Left kidney (tissue), 2 donors: ENCODE measurements around the gene FUT8. TPM values are rescaled to one million over a fixed set of nuclear protein-coding genes. Genes with fewer than 3 reads are reported as not detected.

ENCODE experiments used
- DNase-seq: peaks from one replicate; pipeline ENCODE4 v3.0.0-alpha.2; 2013
- polyA plus RNA-seq: library from polyadenylated mRNA; unstranded; fragments of 120-200 nt; gene quantifications from one replicate; pipeline ENCODE4 v1.2.1, GENCODE V29; 2013; ENCODE audit not compliant: insufficient read length

Gene FUT8
- polyA plus RNA-seq, 1 donor: 18.4 TPM

DNA sequence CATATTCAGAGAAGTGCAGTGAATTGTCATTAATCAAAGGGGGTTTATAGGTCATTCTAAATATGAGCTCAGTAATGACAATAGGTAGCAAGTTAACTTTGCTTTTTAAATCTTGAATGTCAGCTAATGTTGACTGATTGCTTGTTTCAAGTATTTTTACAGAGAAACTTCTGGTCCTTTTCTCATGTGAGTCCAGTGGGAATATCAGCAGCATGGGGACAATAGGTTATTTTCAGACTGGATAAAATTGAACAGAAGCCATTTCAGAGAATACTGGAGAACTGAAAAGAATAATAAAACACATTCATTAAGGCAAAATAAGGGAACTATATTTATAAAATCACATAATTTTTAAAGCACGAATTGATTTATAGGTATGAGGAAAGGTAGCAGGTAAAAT lies 78.7 kb downstream of the FUT8 start:
- no peak for DNase-seq

DNA sequence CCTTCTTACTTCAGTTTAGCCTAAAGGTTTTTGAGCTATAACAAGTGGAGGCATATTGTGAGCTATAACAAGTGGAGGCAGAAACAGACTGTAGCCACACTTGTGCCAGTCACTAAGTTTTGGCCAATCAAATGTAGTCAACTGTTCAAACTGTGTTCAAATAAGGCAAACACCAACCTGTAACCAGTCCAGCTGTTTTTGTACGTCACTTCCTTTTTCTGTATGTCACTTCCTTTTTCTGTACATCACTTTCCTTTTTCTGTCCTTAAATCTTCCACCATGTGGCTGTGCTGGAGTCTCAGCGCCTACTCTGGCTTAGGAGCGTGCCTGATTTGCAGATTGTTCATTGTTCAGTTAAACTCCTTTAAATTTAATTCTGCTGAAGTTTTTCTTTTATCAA lies 79.7 kb downstream of the FUT8 start:
- DNase-seq: no peak

- DNase-seq: no peak
Measured at GRCh38 chr14:65495196-65495595, 82.7 kb downstream of the FUT8 start.

DNA sequence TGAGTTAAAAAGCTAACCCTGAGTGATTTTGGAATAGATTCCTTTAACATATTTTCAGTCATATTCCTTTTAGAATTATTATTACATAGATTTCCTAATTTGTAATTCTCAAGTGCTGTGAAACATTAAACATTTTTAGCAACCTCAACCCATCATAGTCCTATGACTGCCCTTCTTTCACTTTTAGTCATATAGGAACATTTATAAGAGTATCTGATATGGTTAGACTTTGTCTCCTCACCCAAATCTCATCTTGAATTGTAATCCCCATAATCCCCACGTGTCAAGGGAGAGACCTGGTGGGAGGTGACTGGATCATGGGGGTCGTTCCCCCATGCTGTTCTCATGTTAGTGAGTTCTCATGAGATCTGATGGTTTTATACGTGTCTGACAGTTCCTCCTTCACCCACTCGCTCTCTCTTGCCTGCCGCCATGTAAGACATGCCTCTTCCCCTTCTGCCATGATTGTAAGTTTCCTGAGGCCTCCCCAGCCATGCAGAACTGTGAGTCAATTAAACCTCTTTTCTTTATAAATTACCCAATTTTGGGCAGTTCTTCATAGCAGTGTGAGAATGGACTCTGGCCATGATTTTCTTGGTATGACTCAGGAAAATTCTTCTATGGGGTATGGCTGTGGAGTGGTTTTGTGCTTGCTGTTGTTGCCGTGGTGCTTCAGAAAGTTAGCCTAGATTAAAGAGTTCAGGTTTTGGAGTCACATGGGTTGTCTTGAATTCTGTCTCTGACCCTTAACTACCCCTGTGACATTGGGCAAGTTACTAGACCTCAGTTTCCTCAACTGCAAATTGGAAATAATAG lies 83.9 kb downstream of the FUT8 start:
- DNase-seq: no peak

DNA sequence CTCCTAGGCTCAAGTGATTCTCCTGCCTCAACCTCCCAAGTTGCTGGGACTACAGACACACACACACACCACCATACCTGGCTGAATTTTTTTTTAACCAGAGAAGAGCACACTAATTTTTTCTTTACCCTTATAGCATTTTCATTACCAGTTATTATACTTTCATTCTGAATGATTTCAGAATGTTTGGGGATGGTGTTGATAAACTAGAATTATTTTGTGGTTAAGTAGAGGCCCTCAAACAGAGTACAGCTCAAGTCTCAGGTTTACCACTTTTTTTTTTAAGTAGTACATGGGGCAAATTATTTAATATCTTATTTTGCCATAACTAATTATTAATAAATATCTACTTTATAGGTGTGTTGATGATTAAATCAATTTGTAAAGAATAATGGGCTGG lies 86.6 kb downstream of the FUT8 start:
- DNase-seq: no peak

- no peak for DNase-seq
Measured at GRCh38 chr14:65500075-65500474, 87.5 kb downstream of the FUT8 start.

GRCh38 chr14:65501328-65501727 lies 88.8 kb downstream of the FUT8 start:
- no peak for DNase-seq

DNA sequence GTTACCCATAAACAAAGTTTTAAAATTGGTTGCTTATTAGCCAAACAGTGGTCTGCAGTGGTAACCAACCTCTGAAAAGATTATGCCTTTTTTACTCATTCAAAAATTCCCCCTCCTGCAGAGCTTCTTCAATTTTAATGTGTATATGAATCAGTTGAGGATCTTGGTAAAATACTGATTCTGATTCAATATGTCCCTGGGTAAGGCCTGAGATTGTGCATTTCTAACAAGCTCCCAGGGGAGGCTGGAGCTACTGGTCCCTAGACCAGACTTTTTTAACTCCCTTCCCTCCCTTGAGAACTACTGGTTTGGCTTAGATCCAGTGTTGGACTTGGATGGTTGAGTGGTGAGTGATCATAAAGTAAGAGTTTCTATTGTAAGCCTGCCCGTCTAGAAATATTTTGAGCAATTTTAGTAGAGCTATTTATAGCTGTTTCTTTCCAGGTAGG lies 90.2 kb downstream of the FUT8 start:
- no peak for DNase-seq

DNA sequence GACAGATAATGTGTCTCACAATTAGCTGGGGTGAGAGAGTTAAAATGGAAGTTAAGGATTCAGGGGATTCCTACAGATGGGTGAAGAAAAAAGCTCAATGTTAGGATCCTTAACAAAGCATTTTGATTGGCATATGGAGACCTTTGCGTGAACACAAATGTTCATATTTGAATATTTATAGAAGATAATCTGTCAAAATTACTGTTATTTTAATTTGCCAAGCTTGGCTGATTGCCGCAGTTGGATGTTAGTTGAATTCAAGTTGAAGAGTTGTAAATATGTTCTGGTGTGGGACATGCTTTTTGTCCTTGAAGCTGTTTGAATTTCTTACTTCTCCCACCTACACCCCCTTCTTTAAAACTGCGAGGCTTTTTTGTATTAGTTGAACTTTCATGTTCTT lies 91.2 kb downstream of the FUT8 start:
- no peak for DNase-seq

- no peak for DNase-seq
Measured at GRCh38 chr14:65506801-65507200, 94.3 kb downstream of the FUT8 start.

GRCh38 chr14:65509842-65510241 lies 97.3 kb downstream of the FUT8 start:
- DNase-seq: no peak

DNA sequence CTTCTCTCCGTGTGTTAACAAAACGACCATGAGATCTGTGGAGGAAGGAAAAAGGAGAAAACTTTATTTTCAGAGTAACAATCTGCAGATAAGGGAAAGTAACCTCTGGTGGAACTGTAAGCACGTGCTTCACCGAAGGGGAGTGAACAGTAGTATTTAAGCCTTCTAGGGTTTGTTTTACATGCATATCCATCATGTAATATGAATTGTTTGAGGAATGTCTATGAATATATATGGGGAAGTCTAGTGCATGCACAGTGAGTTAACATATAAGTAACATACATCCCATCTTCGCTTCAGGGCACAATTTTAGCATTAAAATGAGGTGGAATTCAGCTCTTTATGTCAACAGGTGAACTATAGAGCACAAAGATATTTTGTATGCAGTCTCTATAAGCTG lies 101.1 kb downstream of the FUT8 start:
- DNase-seq: no peak

DNA sequence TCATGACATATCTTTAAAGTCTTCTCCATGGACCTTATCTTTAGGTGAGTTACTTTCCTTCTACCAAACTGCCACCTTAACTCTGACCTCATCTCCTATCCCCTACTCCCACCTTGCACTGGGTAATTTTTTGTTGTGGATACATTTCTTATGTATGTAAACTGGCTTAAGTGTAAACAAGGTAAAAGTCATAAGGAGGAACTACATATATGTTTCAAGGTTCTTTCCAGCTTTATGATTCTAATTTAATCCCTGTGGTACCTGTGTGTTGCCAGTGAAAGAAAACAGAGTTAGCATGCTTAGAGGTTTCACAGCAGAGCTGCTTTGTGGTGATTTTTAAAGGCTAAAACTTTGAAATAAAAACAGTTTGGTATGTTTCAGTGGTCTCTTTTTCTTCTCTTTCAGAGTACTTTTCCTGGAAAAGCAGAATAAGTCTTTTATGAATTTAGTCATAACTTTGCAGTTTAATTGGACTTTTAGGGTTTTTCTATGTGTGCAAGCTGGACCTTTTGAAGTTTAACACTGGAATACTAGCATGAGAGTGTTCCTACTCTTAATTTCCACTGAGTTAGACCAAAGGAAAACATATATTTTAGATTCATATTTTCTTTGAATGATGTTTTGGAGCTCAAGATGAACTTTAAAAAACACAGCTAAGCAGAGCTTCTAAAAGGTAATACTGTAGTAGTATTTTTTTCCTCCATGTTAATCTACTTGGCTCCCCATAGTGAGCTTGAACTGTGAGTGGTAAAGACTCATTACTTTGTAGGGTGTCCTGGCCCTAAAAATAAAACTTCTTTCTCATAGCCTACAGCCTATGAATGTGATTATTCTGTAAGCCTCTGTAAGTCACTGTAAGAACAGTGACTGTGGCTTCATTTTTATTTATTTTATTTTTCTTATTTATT lies 105.4 kb downstream of the FUT8 start:
- no peak for DNase-seq

- DNase-seq: no peak
Measured at GRCh38 chr14:65528069-65528468, 115.5 kb downstream of the FUT8 start.

GRCh38 chr14:65531148-65531547 lies 118.6 kb downstream of the FUT8 start:
- no peak for DNase-seq

GRCh38 chr14:65533736-65534404 lies 121.3 kb downstream of the FUT8 start:
- no peak for DNase-seq

- no peak for DNase-seq
Measured at GRCh38 chr14:65536781-65537423, 124.4 kb downstream of the FUT8 start.

DNA sequence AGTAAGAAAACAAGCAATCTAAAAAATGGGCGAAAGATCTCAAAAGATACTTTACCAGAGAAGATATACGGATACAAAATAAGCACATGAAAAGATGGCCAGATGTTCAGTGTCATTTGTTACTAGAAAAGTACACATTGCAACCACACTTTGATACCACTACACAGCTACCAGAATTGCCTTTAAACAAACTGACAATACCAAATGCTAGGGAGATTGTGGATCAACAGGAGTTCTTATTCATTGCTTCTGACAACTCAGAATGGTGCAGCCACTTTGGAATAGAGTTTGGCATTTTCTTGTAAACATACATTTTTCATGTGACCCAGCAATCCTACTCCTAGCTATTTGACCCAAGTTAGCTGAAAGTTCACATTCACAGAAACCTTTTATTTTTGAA lies 136.3 kb downstream of the FUT8 start:
- no peak for DNase-seq

- no peak for DNase-seq
Measured at GRCh38 chr14:65549429-65549828, 136.9 kb downstream of the FUT8 start.

- no peak for DNase-seq
Measured at GRCh38 chr14:65550779-65551643, 138.5 kb downstream of the FUT8 start.

- DNase-seq: no peak
Measured at GRCh38 chr14:65552724-65553123, 140.2 kb downstream of the FUT8 start.
